ENCODE measurements around the gene RNU6-7.

RNU6-7 gene

DNA sequence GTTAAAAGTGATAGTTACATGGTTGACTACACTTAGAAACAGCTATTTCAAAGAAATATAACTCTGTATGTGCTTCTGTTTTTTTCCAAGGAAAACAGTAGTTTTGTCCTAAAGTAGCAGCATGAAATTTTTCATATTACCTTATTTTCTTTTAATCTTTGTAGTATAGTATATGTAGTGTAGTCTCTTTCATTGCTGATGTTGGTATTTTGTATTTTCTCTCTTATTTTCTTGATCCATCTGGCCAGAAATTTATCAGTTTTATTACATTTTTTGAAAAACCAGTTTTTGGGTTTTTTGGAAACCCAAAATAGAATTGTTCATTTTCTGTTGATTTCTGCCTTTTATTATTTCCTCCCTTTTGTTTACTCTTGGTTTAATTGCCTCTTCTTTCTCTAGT, 7.6 kb downstream of the RNU6-7 start:
- H3K4me3 ChIP-seq (ENCODE audit: low read depth, low read length) = no peak overlapping the region
- TF ChIP-seq, protein P1, sequence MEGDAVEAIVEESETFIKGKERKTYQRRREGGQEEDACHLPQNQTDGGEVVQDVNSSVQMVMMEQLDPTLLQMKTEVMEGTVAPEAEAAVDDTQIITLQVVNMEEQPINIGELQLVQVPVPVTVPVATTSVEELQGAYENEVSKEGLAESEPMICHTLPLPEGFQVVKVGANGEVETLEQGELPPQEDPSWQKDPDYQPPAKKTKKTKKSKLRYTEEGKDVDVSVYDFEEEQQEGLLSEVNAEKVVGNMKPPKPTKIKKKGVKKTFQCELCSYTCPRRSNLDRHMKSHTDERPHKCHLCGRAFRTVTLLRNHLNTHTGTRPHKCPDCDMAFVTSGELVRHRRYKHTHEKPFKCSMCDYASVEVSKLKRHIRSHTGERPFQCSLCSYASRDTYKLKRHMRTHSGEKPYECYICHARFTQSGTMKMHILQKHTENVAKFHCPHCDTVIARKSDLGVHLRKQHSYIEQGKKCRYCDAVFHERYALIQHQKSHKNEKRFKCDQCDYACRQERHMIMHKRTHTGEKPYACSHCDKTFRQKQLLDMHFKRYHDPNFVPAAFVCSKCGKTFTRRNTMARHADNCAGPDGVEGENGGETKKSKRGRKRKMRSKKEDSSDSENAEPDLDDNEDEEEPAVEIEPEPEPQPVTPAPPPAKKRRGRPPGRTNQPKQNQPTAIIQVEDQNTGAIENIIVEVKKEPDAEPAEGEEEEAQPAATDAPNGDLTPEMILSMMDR (IDR thresholded peaks at IDR 0.05; ENCODE audit: low read depth, low read length) = no peak
- in situ Hi-C loops (cut with HindIII; ENCODE audit: low sequenced_read_pairs) = no loop called here
- no peak for DNase-seq (ENCODE audit: low read depth, low spot score)

DNA sequence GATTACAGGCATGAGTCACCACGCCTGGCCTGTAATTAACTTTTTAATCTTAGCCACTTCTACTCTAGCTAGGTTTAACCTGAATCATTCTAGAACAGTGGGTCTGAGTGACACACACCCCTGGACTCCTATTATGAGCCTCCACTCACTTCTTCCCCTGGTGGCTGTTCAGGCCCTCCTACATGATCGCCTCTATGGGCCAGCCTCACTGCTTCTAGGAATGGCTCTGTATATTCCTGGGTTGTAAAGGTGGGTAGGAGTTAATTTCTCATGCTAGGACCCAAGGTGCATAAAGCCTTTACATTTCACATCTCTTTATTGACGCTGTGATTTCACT, 9.2 kb downstream of the RNU6-7 start:
- TF ChIP-seq, protein P1 (IDR thresholded peaks at IDR 0.05; ENCODE audit: low read depth, low read length) = no peak
- in situ Hi-C loops (cut with HindIII; ENCODE audit: low sequenced_read_pairs) = no loop called here
- no peak for DNase-seq (ENCODE audit: low read depth, low spot score)
- H3K4me3 ChIP-seq (ENCODE audit: low read depth, low read length) = no peak overlapping the region

DNA sequence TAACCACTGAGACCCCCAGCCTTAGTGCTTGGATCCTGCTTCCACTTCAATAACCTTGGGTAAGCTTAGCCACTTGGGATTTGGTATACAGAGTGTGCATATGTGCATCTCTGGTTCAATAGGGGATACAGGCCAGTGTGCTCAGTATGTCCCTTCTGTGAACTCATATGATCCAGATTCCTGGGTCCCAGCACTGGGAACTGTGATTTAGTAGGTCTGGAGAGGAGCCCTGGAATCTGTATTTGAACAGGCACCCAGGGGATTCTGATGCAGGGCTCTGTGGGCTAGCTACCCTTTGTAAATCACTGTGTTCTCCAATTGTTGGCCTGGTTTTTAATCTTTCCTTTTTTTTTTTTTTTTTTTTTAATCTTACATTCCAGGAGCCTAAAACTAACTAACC, 11.0 kb downstream of the RNU6-7 start:
- no peak overlapping the region for H3K4me3 ChIP-seq (ENCODE audit: low read depth, low read length)
- in situ Hi-C loops (cut with HindIII; ENCODE audit: low sequenced_read_pairs) = no loop called here
- DNase-seq (ENCODE audit: low read depth, low spot score) = no peak
- TF ChIP-seq, protein P1 (IDR thresholded peaks at IDR 0.05; ENCODE audit: low read depth, low read length) = no peak

DNA sequence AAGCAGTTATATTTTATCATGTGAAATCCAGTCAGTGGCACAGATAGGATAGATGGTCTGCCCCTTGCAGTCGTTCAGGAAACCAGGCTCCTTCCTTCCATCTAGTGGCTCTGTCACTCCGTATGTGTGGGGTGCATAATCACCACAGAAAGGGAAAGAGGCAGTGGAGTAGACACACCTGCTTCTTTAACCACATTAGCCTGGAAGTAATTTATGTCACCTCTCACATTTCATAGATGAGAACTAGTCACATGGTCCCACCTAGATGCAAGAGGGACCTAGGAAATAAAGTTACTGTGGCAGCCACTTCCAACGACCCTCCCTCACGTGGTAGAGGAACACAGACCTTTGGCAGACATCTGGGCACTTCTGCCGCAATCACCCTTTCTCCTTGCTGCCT, 15.5 kb downstream of the RNU6-7 start:
- no peak for DNase-seq (ENCODE audit: low read depth, low spot score)
- no peak overlapping the region for H3K4me3 ChIP-seq (ENCODE audit: low read depth, low read length)
- in situ Hi-C loops (cut with HindIII; ENCODE audit: low sequenced_read_pairs) = no loop called here
- TF ChIP-seq, protein P1 (IDR thresholded peaks at IDR 0.05; ENCODE audit: low read depth, low read length) = no peak

DNA sequence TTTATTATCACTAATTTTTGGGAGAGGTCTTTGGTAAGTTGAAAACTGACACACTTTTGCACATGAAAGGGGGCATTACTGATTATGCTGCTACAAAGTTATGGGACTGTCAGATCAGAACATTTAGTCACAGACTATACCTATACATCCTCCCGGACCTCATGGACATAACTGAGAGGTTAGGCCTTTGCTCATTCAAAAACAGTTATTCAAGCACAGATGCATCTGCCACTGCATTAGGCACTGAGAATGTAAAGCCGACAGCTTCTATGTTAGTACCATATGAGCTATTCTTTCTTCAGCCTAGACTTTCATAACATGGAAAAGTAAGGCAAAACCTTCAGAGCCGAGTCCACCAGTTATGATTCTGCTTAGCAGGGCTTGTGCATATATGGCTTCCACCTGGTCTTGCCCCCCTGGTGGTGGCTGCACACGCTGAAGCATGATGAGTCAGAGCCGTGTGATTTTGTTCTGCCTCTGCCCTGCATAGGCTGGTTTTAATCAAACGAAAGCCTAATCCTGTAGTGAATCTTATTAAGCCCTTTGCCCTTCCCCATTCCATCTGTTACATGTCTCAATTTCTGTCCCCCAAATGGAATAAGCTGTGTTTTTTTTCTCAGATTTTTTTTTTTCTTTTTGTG, 23.0 kb downstream of the RNU6-7 start:
- peak; percentile 77 for DNase-seq (ENCODE audit: low read depth, low spot score)
- TF ChIP-seq, protein P1 (IDR thresholded peaks at IDR 0.05; ENCODE audit: low read depth, low read length) = peak; percentile 60
- in situ Hi-C loops (cut with HindIII; ENCODE audit: low sequenced_read_pairs) = no loop called here

DNA sequence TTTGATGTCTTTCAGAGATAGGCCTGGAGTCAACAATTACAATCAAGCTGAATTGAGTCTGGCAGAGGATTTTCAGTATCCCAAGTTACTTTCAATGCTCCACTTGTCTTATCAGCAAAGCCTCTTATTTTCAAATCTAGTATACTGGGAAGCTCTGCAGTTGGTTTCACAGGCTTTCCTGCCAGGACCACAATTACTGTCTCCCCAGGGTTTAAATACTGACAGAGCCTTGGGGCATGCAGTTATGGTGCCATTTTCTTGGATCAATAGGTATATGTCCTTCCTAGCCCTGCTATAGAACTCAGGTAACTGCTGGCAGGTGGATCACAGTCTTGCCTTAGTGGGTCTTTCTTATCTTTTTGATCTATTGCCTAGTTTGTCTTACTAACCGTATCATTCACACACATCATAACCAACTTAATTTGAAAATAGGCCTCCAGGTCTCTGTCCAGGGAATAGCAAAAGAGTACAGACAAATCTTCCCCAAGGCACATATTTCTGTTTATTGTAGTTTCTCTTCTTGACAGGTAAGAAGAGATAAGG, 23.6 kb downstream of the RNU6-7 start:
- TF ChIP-seq, protein P1 (IDR thresholded peaks at IDR 0.05; ENCODE audit: low read depth, low read length) = no peak
- H3K4me3 ChIP-seq (ENCODE audit: low read depth, low read length) = no peak overlapping the region
- in situ Hi-C loops (cut with HindIII; ENCODE audit: low sequenced_read_pairs) = no loop called here
- DNase-seq (ENCODE audit: low read depth, low spot score) = no peak

More for the DNA sequence above, 23.0 kb downstream of the RNU6-7 start:
- H3K4me3 ChIP-seq (ENCODE audit: low read depth, low read length) = no peak overlapping the region
